ENCODE data around the gene PAPOLG.
"Not testable (repeated sequence)": the region's sequence is repeated elsewhere in the genome, so short reads cannot be mapped to it uniquely, and the experiment has no call there.

The PAPOLG gene

DNA sequence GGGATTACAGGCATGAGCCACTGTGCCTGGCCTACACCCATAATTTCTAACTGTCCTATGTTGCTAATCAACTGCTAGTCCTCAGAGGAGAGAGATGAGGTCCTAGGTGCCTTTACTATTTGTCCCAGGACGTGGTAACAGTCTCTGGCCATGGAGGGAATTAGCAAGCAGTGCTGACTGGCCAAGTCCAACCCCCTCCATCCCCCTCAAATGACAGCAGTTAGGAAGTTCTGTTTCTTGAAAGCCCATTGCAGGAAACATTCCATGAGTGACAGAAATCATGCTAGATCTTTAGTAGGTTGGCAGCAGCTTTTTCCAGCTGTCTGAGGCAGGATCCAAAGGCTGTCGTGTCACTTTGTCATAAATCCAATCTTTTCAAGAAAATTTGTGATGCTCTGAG is 69.6 kb downstream of the PAPOLG start:
- DNase-seq = no peak

DNA sequence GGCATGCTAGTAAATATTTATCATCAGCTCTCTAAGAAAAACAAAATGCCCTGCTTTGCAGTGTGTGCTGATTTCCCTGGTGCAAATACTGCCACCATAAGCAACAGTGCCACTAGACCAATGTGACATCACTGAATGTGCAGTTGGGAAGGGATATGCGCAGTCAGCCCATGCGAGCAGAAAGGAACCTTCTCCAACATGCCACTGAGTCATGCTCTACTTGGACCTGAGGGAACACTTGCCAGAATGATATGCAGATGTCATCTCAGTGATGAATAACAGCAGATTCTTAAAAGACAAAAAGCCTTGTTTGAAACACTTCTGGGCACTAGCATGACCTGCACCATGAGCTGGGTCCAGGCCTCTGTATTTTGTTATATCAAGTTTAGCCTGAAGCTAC is 70.0 kb downstream of the PAPOLG start:
- no peak for DNase-seq

DNA sequence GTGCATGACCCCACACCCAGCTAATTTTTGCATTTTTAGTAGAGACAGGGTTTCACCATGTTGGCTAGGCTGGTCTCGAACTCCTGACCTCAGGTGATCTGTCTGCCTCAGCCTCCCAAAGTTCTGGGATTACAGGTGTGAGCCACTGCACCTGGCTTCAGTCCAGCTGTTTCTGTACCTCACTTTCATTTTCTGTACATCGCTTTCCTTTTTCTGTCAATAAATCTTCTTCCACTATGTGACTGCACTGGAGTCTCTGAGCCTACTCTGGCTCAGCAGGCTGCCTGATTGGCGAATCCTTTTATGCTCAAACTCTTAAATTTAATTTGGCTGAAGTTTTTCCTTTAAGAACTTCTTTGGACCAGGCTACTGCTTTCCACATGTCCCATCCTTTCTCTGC is 70.8 kb downstream of the PAPOLG start:
- DNase-seq = not testable (repeated sequence)

GRCh38 chr2:60827369-60827768 is 71.3 kb downstream of the PAPOLG start:
- no peak for DNase-seq

DNA sequence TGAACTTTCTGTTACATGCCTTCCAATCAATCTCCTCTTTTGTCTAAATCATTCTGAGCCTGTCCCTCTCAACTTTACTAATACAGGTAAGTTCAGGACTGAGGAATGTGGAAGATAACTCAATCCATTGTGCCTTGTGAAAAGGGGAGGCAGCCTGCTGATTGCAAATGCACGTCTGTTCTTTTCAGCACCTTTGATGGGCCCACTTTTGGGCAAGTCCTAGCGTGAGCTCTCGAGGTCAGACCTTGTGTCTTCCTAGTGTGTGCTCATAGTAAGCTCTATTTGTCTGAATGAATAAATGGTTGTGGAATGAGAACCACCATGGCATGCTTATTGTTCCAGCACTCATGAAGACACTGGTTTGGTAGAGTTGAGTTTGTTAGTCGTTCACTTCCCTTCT is 74.9 kb downstream of the PAPOLG start:
- no peak for DNase-seq

DNA sequence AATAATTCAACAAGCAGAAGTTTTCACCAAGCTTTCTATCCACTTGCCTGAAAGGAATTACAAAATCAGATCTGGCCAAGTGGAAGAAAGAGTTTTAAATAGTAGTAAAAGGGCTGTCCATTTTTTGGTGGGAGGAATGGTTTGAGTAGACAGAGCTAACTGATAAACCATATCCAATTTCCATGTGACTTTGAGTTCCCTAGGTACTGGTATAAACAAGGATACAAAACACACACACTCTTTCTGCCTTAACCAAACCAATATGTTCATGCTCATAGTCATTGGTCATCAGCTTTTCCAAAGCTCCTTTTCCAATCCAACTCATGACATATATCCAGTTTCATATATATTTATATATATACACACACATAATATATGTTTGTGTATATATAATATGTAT is 75.9 kb downstream of the PAPOLG start:
- DNase-seq = no peak

GRCh38 chr2:60832621-60833020 is 76.6 kb downstream of the PAPOLG start:
- no peak for DNase-seq

GRCh38 chr2:60834270-60834717 is 78.2 kb downstream of the PAPOLG start:
- no peak for DNase-seq

DNA sequence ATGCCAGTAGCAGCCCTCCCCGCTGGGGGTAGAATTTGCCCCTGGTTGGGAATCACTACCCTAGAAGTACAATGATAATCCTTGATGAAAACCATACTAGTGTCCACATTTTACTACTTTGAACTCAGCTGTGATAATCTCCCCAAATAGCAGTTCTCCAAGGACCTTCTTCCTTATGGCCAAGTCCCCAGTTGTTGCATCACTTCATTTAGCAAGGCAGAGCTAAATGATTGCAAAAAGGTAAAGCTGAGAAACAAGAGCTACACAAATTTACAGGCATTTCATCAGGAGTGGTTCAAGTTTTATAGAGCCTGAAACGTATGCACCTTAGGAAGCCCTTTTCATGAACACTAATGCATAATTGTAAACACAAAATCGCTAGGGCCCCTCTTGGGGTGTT is 80.4 kb downstream of the PAPOLG start:
- no peak for DNase-seq

- no peak for DNase-seq
Observed at GRCh38 chr2:60837123-60837522, 81.1 kb downstream of the PAPOLG start.

- DNase-seq = no peak
Observed at GRCh38 chr2:60838481-60838880, 82.4 kb downstream of the PAPOLG start.

DNA sequence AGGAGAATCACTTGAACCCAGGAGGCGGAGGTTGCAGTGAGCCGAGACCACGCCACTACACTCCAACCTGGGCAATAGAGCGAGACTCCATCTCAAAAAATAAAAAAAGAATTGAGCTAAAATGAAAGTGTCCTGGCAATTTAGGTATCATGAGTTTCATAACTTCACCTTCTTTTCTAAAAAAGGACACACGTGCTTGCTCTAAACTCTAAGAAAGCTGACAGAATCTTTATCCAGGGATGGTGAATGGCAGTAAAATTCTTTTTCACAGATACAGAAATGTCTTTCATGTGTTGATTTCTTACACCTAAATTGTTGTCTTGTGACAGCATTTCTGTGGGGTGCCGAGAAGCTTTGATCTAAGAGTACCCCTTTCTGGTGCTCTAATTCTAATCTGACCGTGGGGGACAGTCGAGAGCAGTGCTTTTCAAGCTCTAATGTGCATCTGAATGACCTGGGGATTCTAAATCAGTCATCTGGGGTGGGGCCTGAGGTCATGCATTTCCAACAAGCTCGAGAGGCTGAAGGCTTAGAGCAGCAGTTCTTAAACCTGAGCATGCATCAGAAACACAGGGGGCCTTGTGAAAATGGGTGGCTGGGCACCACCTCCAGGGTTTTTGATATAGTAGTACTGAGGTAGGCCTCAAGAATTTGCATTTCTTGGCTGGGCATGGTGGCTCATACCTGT is 83.2 kb downstream of the PAPOLG start:
- DNase-seq = no peak

GRCh38 chr2:60840880-60841279 is 84.8 kb downstream of the PAPOLG start:
- no peak for DNase-seq

DNA sequence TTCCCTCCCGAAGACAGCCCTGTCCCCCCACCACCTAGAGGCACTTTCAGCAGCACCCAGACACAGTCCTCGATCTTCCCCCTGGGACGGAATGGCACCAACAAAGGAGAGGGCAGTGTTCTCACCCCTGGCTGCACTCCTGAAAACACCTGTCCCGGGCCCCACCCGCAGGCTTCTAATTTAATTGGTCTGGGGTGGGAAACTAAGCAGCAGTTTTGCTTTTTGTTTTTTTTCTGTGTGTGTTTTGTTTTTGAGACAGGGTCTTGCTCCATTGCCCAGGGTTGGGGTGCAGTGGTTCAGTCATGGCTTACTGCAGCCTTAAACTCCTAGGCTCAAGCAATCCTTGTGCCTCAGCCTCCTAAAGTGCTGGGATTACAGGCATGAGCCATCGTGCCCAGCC is 86.9 kb downstream of the PAPOLG start:
- DNase-seq = no peak

DNA sequence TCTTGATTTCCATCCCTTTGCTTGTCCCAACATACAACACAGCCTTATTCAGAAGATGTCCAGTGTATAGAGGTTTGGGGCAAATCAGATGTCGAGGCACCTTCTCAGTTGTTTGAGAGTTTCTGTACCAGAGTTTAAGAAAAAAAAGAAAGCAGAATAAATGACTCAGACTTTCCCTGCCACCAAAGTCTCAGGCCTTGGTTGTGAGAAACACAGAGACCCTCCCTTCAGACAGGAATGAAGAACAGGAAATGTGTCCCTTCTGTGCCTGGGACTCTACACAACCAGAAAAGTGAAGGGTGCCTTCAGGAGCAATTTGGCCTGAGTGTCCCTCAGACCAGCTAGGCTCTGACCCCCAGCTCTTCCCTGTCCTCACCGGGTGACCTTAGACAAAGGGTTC is 88.0 kb downstream of the PAPOLG start:
- no peak for DNase-seq

- DNase-seq = no peak
Observed at GRCh38 chr2:60847854-60848253, 91.8 kb downstream of the PAPOLG start.

Data from NCI-H1105 (cell line).